ENCODE data around the gene APOBR. TPM values are rescaled to one million over a fixed set of nuclear protein-coding genes. Genes with fewer than 3 reads are reported as not detected.
A peak's percentile ranks its signal among the peaks of the same experiment; 100 is the strongest.
"Not testable (repeated sequence)": the region's sequence is repeated elsewhere in the genome, so short reads cannot be mapped to it uniquely, and the experiment has no call there.

Gene APOBR, protein sequence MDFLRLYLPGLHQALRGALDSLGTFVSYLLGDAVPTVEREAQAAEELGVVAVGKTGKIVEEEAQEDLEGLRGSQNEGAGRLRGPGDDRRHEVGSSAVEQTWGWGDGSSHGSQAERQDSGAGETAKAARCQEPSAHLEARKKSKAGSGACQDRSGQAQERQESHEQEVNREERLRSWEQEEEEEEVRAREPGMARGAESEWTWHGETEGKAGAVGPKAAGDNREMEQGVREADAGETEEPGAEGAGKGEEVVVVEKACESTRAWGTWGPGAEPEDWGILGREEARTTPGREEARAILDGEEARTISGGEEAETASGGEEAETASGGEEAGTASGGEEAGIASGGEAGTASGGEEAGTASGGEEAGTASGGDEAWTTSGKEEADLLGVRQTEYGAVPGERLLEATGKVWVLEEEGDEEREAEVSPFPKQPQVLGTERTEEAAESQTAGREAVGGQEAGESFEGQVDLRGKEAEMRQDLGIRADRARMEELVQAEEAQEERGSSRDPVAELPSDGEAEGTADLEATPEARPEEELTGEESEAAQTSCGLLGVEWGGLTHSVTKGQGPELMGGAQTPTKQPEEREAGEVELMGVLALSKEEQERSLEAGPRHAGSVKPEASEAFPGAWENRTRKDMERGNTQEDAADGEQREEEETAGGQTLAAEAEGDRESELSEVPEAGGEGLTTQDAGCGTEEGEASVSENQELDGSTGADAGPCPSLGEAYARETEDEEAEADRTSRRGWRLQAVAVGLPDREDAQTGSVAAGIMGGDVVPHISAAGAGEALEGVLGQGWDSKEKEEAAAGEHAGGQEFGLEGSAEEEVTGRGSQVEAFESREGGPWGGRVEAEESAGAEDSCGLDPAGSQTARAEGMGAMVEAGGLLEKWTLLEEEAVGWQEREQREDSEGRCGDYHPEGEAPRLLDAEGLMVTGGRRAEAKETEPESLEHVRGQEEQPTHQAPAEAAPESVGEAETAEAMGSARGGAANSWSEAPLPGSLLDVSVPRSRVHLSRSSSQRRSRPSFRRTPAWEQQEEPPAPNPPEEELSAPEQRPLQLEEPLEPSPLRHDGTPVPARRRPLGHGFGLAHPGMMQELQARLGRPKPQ
- total RNA-seq = 2.6 and 2.9 TPM in 2 replicates
- 0.89 TPM for total RNA-seq (2013)
- polyA plus RNA-seq = 0.81 and 1.3 TPM in 2 replicates
- polyA minus RNA-seq = 0.77 and 1.6 TPM in 2 replicates

DNA sequence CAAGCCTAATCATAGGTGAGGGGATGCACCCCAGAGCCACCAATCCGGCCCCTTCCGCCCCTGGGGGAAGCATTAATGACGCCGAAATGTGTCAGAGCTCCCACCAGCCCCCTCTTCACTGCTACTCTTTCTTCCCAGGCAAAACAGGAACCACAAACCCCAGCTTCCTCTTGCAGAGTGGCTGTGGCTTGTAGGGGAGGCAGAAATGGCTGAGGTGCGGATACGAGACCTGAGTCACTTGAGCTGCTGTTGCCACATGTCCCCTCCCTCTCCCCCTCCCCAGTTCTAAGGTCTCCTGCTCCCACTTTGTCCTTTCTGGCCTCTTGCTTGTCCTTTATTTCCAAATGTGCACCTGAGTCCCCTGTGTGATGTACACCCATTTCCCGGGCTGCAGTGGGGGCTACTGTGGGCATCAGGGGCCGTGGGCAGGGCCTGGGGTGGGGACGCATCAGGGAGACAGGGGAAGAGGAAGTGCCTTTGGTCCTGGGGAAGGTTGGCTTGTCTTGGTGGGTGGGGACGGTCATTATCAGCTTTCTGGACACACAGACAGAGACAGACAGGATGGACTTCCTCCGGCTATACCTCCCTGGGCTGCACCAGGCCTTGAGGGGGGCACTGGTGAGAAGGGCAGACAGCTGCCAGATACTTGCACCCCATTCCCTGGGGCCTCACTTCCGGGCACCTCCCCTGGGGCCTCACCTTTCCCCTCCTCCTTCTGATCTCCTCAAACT lies at the start of gene APOBR:
Gene APOBR (plus strand): TSS at position 523 of the 731 bp plus-strand sequence. CDS start 39 bp downstream, at position 562.
- peak within 1 kb of the TSS; percentile 100 for H3K4me2 ChIP-seq (replicated peaks; ENCODE audit: low read depth, low read length, poor library complexity, severe bottlenecking)
- CTCF ChIA-PET = interaction anchor here (1.0 to 1.1 kb wide), 2 partner anchors 14 to 117 kb away, joined by 3 to 5 read pairs; no protein-coding TSS in a partner anchor
- intact Hi-C loops (cut with micrococcal nuclease) = loop anchor here (1.0 to 5.0 kb wide), 2 partner anchors 59 to 478 kb away; partner anchors contain the start of genes SGF29 and SPNS1

DNA sequence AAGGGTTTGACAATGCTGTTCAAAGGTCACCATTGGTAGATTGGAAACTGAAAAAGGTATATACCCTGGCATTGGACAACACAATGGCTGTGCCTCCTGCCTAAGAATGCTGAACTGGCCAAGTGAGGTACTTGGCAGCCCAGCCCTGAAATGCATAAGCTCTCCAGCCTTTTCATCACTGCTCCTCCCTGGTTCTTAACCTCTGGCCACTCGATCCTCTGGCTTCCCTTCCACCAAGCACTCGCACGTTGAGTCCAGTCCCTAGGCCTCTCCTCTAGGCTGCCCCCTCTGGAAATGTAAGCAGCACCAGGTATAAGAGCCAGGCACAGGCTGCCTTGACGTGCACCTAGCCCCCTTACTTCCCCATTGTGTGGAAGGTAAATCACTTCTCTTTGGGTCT lies 48.1 kb upstream of the APOBR start:
- H4K20me1 ChIP-seq (ENCODE audit: control insufficient read depth, insufficient read depth, low read length, poor library complexity, severe bottlenecking); H3K27ac Mint-ChIP-seq; H3K27me3 ChIP-seq (replicated peaks in 1 of 4; ENCODE audit: control extremely low read depth in 1 of 4, control insufficient read depth in 3 of 4, insufficient read depth in 4 of 4, low read length in 3 of 4); H3K27me3 Mint-ChIP-seq; H3K4me1 ChIP-seq (ENCODE audit: control insufficient read depth in 2 of 2, insufficient read depth in 2 of 2, low read length in 2 of 2); DNase-seq; H3K9me3 ChIP-seq (ENCODE audit: control extremely low read depth in 1 of 3, control insufficient read depth in 2 of 3, insufficient read depth in 1 of 3, low read length in 2 of 3); H3K27ac ChIP-seq (ENCODE audit: low read length in 2 of 2); H2AFZ ChIP-seq (ENCODE audit: insufficient read depth, low read depth, low read length, poor library complexity, severe bottlenecking); H3K79me2 ChIP-seq (ENCODE audit: control insufficient read depth, insufficient read depth, low read length); intact Hi-C loops (cut with micrococcal nuclease); H3K9me3 Mint-ChIP-seq (ENCODE audit: insufficient read depth); H3K4me3 Mint-ChIP-seq; POLR2A ChIA-PET; ATAC-seq (ENCODE audit: low read depth); H3K36me3 ChIP-seq (replicated peaks in 1 of 2; ENCODE audit: control extremely low read depth in 1 of 2, control insufficient read depth in 1 of 2, extremely low read depth in 1 of 2, insufficient read depth in 2 of 2, low read length in 1 of 2); H3K4me3 ChIP-seq (ENCODE audit: control extremely low read depth in 1 of 5, extremely low read depth in 1 of 5, insufficient read depth in 1 of 5, low read depth in 2 of 5, low read length in 4 of 5); H3K4me1 Mint-ChIP-seq; H3K9ac ChIP-seq (ENCODE audit: low read length); H3K4me2 ChIP-seq (replicated peaks; ENCODE audit: low read depth, low read length, poor library complexity, severe bottlenecking); CTCF ChIA-PET: not testable (repeated sequence)
- no CpG with 5 or more reads among the region's 4 CpGs for WGBS (ENCODE audit: insufficient coverage)

More for the DNA sequence above, at the start of gene APOBR:
- DNase-seq = peak; percentile 93
- peak; percentile 74 for ATAC-seq (ENCODE audit: low read depth)
- TF ChIP-seq CTCF (IDR thresholded peaks at IDR 0.05) = no peak
- no peak for TF ChIP-seq EZH2 (IDR thresholded peaks at IDR 0.05; ENCODE audit: borderline replicate concordance, insufficient read depth, low read depth, low read length, poor library complexity, severe bottlenecking)
- WGBS (ENCODE audit: insufficient coverage) = 4% methylated on average over 8 of the region's 12 CpGs
- no peaks in the 10 kb centered on the region for H3K27me3 Mint-ChIP-seq
- H3K4me1 Mint-ChIP-seq = peaks cover 44% of the 10 kb centered on the region
- H3K9ac ChIP-seq (ENCODE audit: low read length) = peak within 1 kb of the TSS; percentile 60
- peak within 1 kb of the TSS; percentile 21 to 67 (median 50) for H3K4me3 ChIP-seq (ENCODE audit: control extremely low read depth in 1 of 5, extremely low read depth in 1 of 5, insufficient read depth in 1 of 5, low read depth in 2 of 5, low read length in 4 of 5)
- no peaks in the 10 kb centered on the region for H3K9me3 ChIP-seq (ENCODE audit: control extremely low read depth in 1 of 3, control insufficient read depth in 2 of 3, insufficient read depth in 1 of 3, low read length in 2 of 3)
- peak within 1 kb of the TSS; percentile 80 for H2AFZ ChIP-seq (ENCODE audit: insufficient read depth, low read depth, low read length, poor library complexity, severe bottlenecking)
- H3K4me3 Mint-ChIP-seq = peak within 1 kb of the TSS; percentile 89
- H4K20me1 ChIP-seq (ENCODE audit: control insufficient read depth, insufficient read depth, low read length, poor library complexity, severe bottlenecking) = no peaks in the 10 kb centered on the region
- H3K9me3 Mint-ChIP-seq (ENCODE audit: insufficient read depth) = no peaks in the 10 kb centered on the region
- H3K36me3 ChIP-seq (replicated peaks in 1 of 2; ENCODE audit: control extremely low read depth in 1 of 2, control insufficient read depth in 1 of 2, extremely low read depth in 1 of 2, insufficient read depth in 2 of 2, low read length in 1 of 2) = no peaks in the 10 kb centered on the region
- peak within 1 kb of the TSS; percentile 67 to 73 for H3K27ac ChIP-seq (ENCODE audit: low read length in 2 of 2)
- no peaks in the 10 kb centered on the region for H3K27me3 ChIP-seq (replicated peaks in 1 of 4; ENCODE audit: control extremely low read depth in 1 of 4, control insufficient read depth in 3 of 4, insufficient read depth in 4 of 4, low read length in 3 of 4)
- POLR2A ChIA-PET = interaction anchor here (0.5 to 1.4 kb wide), 4 partner anchors 60 to 437 kb away, joined by 3 to 5 read pairs (median 4); partner anchors contain the start of genes CD19, RABEP2 and SGF29
- H3K4me1 ChIP-seq (ENCODE audit: control insufficient read depth in 2 of 2, insufficient read depth in 2 of 2, low read length in 2 of 2) = peaks cover 24 to 45% of the 10 kb centered on the region in 2 donors
- H3K79me2 ChIP-seq (ENCODE audit: control insufficient read depth, insufficient read depth, low read length) = peaks cover 11% of the 10 kb centered on the region
- peak within 1 kb of the TSS; percentile 98 for H3K27ac Mint-ChIP-seq

All from B cell (primary cell).